HEK293 (cell line): ENCODE results near the gene POLR2E.

ENCODE experiments used
- CTCF ChIA-PET: fragments of 350-600 bp; formaldehyde crosslinking; extraction: SDS; loops from one replicate; lab custom pipeline; 2021; ENCODE audit warnings: antibody characterized with exemption; lab: Yijun Ruan, JAX
- POLR2A ChIA-PET: fragments of 300-600 bp; formaldehyde crosslinking; extraction: SDS; loops from one replicate; lab custom pipeline; 2020; ENCODE audit warnings: antibody characterized with exemption, inconsistent platforms; lab: Yijun Ruan, JAX
- H3K27ac ChIP-seq: fragments of 200-500 bp; sonication (Bioruptor generic); 2 replicates; pipeline ENCODE4 v1.5.1; 2014; ENCODE audit warnings: low read depth, low read length, control low read depth, inconsistent platforms; ENCODE audit errors: extremely low read depth
- H3K36me3 ChIP-seq, 2 experiments: fragments of 200-500 bp in 1 of 2; sonication (Bioruptor generic) in 1 of 2; 1 replicate in 1 of 2; 2 replicates in 1 of 2; pipeline ENCODE4 v1.5.1; 2014 to 2017; ENCODE audit warnings: inconsistent platforms in 2 of 2, low read length in 2 of 2; ENCODE audit not compliant: control insufficient read depth in 2 of 2, insufficient read depth in 1 of 2
- H3K4me1 ChIP-seq: fragments of 200-500 bp; sonication (Bioruptor generic); 2 replicates; pipeline ENCODE4 v1.5.1; 2014; ENCODE audit warnings: mild to moderate bottlenecking, low read length, inconsistent platforms; ENCODE audit not compliant: control insufficient read depth, insufficient read depth
- H3K4me3 ChIP-seq: 2 replicates; pipeline ENCODE4 v1.5.1; 2011; ENCODE audit warnings: low read depth, mild to moderate bottlenecking, control low read depth, low read length, moderate library complexity
- H3K9me3 ChIP-seq: fragments of 200-500 bp; sonication (Bioruptor generic); 2 replicates; pipeline ENCODE4 v1.5.1; 2014; ENCODE audit warnings: low read depth, low read length, inconsistent platforms; ENCODE audit not compliant: control insufficient read depth, insufficient read depth
- EGR2 ChIP-seq: fragments of 450-650 bp; formaldehyde crosslinking; IDR thresholded peaks from 2 replicates; pipeline ENCODE4 v1.5.1; 2016; ENCODE audit warnings: low read depth, missing biosample characterization, missing genetic modification characterization
- GFI1B ChIP-seq: fragments of 450-650 bp; formaldehyde crosslinking; IDR thresholded peaks from 2 replicates; pipeline ENCODE4 v1.5.1; 2016; ENCODE audit warnings: missing biosample characterization, missing genetic modification characterization
- KLF1 ChIP-seq: fragments of 450-650 bp; formaldehyde crosslinking; IDR thresholded peaks from 2 replicates; pipeline ENCODE4 v1.5.1; 2016; ENCODE audit warnings: missing biosample characterization, missing genetic modification characterization
- REPIN1 ChIP-seq: fragments of 450-650 bp; formaldehyde crosslinking; IDR thresholded peaks from 2 replicates; pipeline ENCODE4 v1.5.1; 2017; ENCODE audit warnings: missing biosample characterization, missing genetic modification characterization, low read depth
- ZBTB1 ChIP-seq: fragments of 450-650 bp; formaldehyde crosslinking; IDR thresholded peaks from 2 replicates; pipeline ENCODE4 v1.5.1; 2016; ENCODE audit warnings: missing biosample characterization, missing genetic modification characterization
- ZBTB7A ChIP-seq: fragments of 450-650 bp; formaldehyde crosslinking; IDR thresholded peaks from 2 replicates; pipeline ENCODE4 v1.5.1; 2016; ENCODE audit warnings: low read depth, missing biosample characterization, missing genetic modification characterization
- ZFHX2 ChIP-seq: fragments of 450-650 bp; formaldehyde crosslinking; conservative IDR thresholded peaks from 2 replicates; pipeline ENCODE4 v1.5.1; 2016; ENCODE audit warnings: missing biosample characterization, missing genetic modification characterization
- ZNF132 ChIP-seq: fragments of 450-650 bp; formaldehyde crosslinking; IDR thresholded peaks from 2 replicates; pipeline ENCODE4 v1.5.1; 2017; ENCODE audit warnings: missing biosample characterization, missing genetic modification characterization, borderline replicate concordance
- ZNF211 ChIP-seq: fragments of 450-650 bp; formaldehyde crosslinking; IDR thresholded peaks from 2 replicates; pipeline ENCODE4 v1.5.1; 2016; ENCODE audit warnings: low read depth, missing biosample characterization, missing genetic modification characterization
- ZNF404 ChIP-seq: fragments of 450-650 bp; formaldehyde crosslinking; IDR thresholded peaks from 2 replicates; pipeline ENCODE4 v1.5.1; 2017; ENCODE audit warnings: missing biosample characterization, missing genetic modification characterization
- ZNF48 ChIP-seq: fragments of 450-650 bp; formaldehyde crosslinking; IDR thresholded peaks from 2 replicates; pipeline ENCODE4 v1.5.1; 2016; ENCODE audit warnings: missing biosample characterization, missing genetic modification characterization
- ZNF501 ChIP-seq: fragments of 450-650 bp; formaldehyde crosslinking; IDR thresholded peaks from 2 replicates; pipeline ENCODE4 v1.5.1; 2016; ENCODE audit warnings: missing biosample characterization, missing genetic modification characterization
- ZNF561 ChIP-seq: fragments of 450-650 bp; IDR thresholded peaks from 2 replicates; pipeline ENCODE4 v1.5.1; 2018; ENCODE audit warnings: missing biosample characterization, missing genetic modification characterization, borderline replicate concordance
- ZNF585B ChIP-seq: fragments of 450-650 bp; formaldehyde crosslinking; IDR thresholded peaks from 2 replicates; pipeline ENCODE4 v1.5.1; 2016; ENCODE audit warnings: missing biosample characterization, missing genetic modification characterization
- ZNF654 ChIP-seq: fragments of 450-650 bp; formaldehyde crosslinking; IDR thresholded peaks from 2 replicates; pipeline ENCODE4 v1.5.1; 2016; ENCODE audit warnings: low read depth, missing biosample characterization, missing genetic modification characterization
- ZNF830 ChIP-seq: fragments of 450-650 bp; IDR thresholded peaks from 2 replicates; pipeline ENCODE4 v1.5.0; 2018; ENCODE audit warnings: missing biosample characterization, missing genetic modification characterization, low read depth, mild to moderate bottlenecking, moderate library complexity
- ZSCAN23 ChIP-seq: fragments of 450-650 bp; formaldehyde crosslinking; IDR thresholded peaks from 2 replicates; pipeline ENCODE4 v1.5.1; 2016; ENCODE audit warnings: missing biosample characterization, missing genetic modification characterization
- ZSCAN30 ChIP-seq: fragments of 450-650 bp; IDR thresholded peaks from 2 replicates; pipeline ENCODE4 v1.5.1; 2018; ENCODE audit warnings: missing biosample characterization, mild to moderate bottlenecking, missing genetic modification characterization, moderate library complexity
- TF ChIP-seq, protein P1 (sequence below): sonication (generic); formaldehyde crosslinking; IDR thresholded peaks from 2 replicates; pipeline ENCODE4 v1.8.1; 2022; ENCODE audit warnings: mild to moderate bottlenecking, moderate library complexity, missing genetic modification reagents
- TF ChIP-seq, protein P2 (sequence below): fragments of 450-650 bp; IDR thresholded peaks from 2 replicates; pipeline ENCODE4 v1.5.1; 2018; ENCODE audit warnings: missing biosample characterization, missing genetic modification characterization

POLR2E gene

DNA sequence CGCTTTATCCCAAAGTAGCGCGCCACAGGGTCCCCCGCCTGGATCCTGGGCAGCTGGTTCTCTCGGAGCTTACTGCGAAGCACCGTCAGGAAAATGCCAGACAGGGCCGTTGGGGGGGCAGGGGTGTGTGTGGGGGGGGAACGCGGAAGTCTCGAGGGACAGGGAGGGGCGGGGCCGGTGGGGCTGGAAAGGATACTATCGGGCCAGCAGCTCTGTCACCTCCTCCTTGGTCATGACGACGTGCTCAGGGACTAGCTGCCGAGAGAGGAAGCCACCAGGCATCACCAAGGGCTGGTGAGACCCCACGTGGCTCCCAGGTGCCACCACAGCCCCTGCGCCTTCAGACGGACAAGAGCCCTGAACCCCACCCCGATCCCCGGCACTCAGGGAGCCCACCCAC, 5.3 kb downstream of the POLR2E start:
- POLR2A ChIA-PET = interaction anchor here (0.6 to 1.3 kb wide), 3 partner anchors 23 to 498 kb away, joined by 3 to 6 read pairs (median 5); partner anchors contain the start of genes ARHGAP45 and RNU6-2
- TF ChIP-seq REPIN1 (tag by site-specific recombination) (no peak), ZNF211 (tag by site-specific recombination) (no peak), ZNF501 (tag by site-specific recombination) (no peak), ZNF404 (tag by site-specific recombination) (no peak), ZBTB1 (tag by site-specific recombination) (no peak), ZSCAN30 (tag by site-specific recombination) (no peak), ZSCAN23 (tag by site-specific recombination) (no peak), ZNF654 (tag by site-specific recombination) (no peak), ZNF585B (tag by site-specific recombination) (no peak), ZBTB7A (tag by site-specific recombination) (no peak), ZNF561 (tag by site-specific recombination) (no peak), EGR2 (no peak), ZNF830 (tag by site-specific recombination) (no peak), ZNF132 (tag by site-specific recombination) (no peak), ZNF48 (tag by site-specific recombination) (no peak)
- TF ChIP-seq, protein P1, sequence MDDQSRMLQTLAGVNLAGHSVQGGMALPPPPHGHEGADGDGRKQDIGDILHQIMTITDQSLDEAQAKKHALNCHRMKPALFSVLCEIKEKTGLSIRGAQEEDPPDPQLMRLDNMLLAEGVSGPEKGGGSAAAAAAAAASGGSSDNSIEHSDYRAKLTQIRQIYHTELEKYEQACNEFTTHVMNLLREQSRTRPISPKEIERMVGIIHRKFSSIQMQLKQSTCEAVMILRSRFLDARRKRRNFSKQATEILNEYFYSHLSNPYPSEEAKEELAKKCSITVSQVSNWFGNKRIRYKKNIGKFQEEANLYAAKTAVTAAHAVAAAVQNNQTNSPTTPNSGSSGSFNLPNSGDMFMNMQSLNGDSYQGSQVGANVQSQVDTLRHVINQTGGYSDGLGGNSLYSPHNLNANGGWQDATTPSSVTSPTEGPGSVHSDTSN (CRISPR knock-in tag) = no peak
- TF ChIP-seq, protein P2, sequence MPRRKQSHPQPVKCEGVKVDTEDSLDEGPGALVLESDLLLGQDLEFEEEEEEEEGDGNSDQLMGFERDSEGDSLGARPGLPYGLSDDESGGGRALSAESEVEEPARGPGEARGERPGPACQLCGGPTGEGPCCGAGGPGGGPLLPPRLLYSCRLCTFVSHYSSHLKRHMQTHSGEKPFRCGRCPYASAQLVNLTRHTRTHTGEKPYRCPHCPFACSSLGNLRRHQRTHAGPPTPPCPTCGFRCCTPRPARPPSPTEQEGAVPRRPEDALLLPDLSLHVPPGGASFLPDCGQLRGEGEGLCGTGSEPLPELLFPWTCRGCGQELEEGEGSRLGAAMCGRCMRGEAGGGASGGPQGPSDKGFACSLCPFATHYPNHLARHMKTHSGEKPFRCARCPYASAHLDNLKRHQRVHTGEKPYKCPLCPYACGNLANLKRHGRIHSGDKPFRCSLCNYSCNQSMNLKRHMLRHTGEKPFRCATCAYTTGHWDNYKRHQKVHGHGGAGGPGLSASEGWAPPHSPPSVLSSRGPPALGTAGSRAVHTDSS = no peak
- Histone ChIP-seq H3K9me3 (no peaks in the 10 kb centered on the region), H3K36me3 (peaks cover 13 to 61% of the 10 kb centered on the region in 2 experiments; a peak in 2 of 3 replicates), H3K4me3 (no peak overlapping the region), H3K4me1 (peaks cover 4% of the 10 kb centered on the region; the same call in 1 of the 2 replicates), H3K27ac (no peak overlapping the region)
- CTCF ChIA-PET = no interaction called here

DNA sequence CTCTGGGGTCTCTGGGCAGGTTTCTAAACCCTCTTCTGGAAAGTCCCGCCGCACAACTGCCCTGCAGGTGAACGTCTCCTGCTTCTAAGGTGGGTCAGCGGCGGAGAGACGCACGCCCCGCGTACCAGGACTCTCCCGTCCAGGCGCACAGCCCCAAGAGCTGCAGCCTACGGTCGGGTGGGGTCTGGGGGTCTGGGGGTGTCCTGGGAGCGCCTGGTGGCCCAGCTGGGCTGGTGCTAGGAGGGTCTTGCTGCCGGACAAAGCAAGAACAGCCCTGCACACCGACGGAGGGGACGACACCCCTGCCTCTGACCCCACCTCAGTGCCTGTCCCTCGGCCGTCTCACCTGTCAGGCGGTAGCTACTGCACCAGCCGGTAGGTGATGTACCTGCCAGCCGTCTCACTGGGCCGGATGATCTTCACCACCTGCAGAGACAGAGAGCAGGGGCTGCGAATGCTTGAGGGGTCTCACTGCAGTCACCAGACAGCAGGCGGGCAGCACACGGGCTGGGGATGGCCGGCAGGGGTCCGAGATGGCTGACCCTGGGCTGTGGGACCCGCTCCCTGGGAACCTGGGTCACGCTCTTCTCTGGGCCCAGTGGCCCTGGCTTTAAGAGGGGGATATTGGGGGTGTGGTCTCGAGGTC, 5.9 kb downstream of the POLR2E start:
- peaks cover 4% of the 10 kb centered on the region; the same call in 1 of the 2 replicates for H3K4me1 ChIP-seq
- no peaks in the 10 kb centered on the region for H3K9me3 ChIP-seq
- H3K36me3 ChIP-seq = peaks cover 13 to 64% of the 10 kb centered on the region in 2 experiments; a peak in 2 of 3 replicates
- POLR2A ChIA-PET = interaction anchor here (0.6 to 1.0 kb wide), 2 partner anchors 68 to 497 kb away, joined by 3 to 5 read pairs; partner anchors contain the start of gene RNU6-2
- no peak for TF ChIP-seq KLF1 (tag by site-specific recombination)
- no peak for TF ChIP-seq ZFHX2 (tag by site-specific recombination)
- TF ChIP-seq EGR2 = no peak
- TF ChIP-seq GFI1B (tag by site-specific recombination) = no peak
- CTCF ChIA-PET = no interaction called here
- H3K27ac ChIP-seq = no peak overlapping the region
- H3K4me3 ChIP-seq = no peak overlapping the region
